ENCODE data around the gene GPATCH1. TPM values are rescaled to one million over a fixed set of nuclear protein-coding genes. Genes with fewer than 3 reads are reported as not detected.
A peak's percentile ranks its signal among the peaks of the same experiment; 100 is the strongest.
"Not testable (repeated sequence)": the region's sequence is repeated elsewhere in the genome, so short reads cannot be mapped to it uniquely, and the experiment has no call there.

GPATCH1 gene
- total RNA-seq, 1 donor from 2014 or later = 6.2 TPM

DNA sequence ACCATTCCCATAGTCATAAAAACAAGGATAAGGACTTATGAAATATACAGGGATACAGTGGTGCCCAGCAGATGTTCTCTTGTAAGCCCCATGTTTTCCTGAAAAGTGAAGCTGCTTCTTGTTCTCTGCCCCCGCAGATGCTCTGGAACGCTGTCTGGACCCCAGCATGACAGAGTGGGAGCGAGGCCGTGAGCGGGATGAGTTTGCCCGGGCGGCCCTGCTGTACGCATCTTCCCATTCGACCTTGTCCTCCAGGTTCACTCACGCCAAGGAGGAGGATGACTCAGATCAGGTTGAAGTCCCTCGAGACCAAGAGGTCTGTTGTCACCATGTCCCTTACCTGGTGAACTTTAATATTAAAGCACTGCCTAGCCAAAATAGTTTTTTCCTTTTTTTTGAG, 30.6 kb downstream of the GPATCH1 start:
- DNase-seq (ENCODE audit: low read depth) = no peak

- no peak for DNase-seq (ENCODE audit: low read depth)
Observed at GRCh38 chr19:33114312-33114711, 33.3 kb downstream of the GPATCH1 start.

- no peak for DNase-seq (ENCODE audit: low read depth)
Observed at GRCh38 chr19:33117501-33117900, 36.5 kb downstream of the GPATCH1 start.

- no peak for DNase-seq (ENCODE audit: low read depth)
Observed at GRCh38 chr19:33118643-33119042, 37.7 kb downstream of the GPATCH1 start.

DNA sequence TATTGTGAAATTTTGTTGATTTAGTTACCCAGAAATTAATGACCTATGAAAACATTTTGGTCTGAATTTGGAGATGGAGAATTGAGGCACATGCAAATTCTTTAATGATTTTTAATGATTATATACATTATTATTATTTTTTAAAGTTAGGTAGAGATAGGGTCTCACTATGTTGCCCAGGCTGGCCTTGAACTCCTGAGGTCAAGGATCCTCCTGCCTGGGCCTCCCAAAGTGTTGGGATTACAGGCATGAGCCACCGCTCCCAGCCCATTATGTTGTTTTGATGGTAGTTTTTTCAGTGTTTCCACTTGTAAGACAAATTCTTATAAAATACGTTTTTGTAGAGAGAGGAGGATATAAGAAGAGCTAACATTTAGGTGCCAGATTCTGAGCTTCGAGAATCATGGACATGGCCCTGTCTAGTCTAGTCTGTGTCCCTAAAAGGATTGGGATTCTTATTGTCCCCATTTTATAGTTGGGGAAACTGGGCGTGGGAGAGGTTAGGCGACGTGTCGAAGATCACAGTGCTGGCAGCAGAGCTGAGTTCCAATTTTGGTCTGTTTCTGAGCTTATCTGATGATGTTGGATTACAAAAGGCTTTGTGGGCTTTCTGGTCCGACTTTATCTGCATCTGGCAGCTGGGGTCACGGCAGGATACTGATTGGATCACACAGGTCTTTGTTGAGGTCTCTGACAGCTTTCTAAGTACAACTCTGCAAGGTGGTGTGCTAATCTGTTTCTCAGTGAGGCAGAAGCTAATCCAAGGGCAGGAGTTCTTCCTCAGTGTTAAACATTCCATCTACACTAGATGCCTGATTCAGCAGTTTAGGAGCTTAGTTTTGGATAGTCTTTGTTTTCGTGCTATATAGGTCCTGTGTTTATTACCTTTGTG, 43.5 kb downstream of the GPATCH1 start:
- DNase-seq (ENCODE audit: low read depth) = no peak

- peak; percentile 59 for DNase-seq (ENCODE audit: low read depth)
Observed at GRCh38 chr19:33125929-33126388, 45.0 kb downstream of the GPATCH1 start.

- not testable (repeated sequence) for DNase-seq (ENCODE audit: low read depth)
Observed at GRCh38 chr19:33126712-33127111, 45.7 kb downstream of the GPATCH1 start.

- no peak for DNase-seq (ENCODE audit: low read depth)
Observed at GRCh38 chr19:33129901-33130300, 48.9 kb downstream of the GPATCH1 start.

DNA sequence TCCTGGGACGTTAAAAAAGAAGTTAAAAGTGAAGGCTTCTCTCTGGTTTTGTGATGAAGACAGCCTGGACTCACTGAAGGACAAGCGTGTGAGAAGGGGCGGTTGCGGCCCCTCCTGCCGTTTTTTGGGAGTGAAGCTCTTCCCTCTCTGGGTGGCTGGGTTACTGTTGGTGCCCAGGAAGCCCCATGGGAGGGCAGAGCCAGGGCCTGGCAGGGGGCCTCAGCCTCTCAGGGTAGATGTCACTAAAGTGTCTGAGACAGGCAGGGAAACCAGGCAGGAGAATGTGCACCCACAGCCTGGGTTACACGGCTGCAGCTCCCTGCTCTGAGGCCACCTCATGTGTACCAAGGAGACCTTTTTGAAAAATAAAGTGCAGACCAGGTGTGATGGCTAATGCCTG, 49.5 kb downstream of the GPATCH1 start:
- DNase-seq (ENCODE audit: low read depth) = no peak

GRCh38 chr19:33132021-33132420, 51.0 kb downstream of the GPATCH1 start, which contains the start of gene WDR88:
Gene WDR88 (plus strand): TSS chr19:33132114. CDS start chr19:33132170, 56 bp downstream.
- DNase-seq (ENCODE audit: low read depth) = no peak

DNA sequence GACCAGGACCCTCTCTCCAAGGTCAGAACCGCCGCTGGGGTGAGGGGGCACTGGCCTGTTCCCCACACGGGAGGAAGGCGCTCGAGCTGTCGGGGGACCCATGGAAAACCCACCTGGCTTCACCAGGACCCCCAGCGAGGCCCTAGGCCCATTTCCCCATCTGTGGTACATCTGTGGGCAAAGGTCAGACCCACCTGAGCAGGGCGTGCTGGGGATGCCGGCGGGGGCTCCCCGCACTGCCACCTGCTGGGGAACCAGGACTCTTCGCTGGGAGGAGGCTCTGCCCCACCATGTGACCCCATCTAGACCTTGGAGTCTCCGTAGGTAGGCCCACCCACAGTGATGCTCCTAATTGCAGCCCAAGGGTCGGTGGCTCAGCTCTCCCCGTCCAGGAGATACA, 51.4 kb downstream of the GPATCH1 start:
- no peak for DNase-seq (ENCODE audit: low read depth)

- DNase-seq (ENCODE audit: low read depth) = no peak
Observed at GRCh38 chr19:33133438-33134031, 52.6 kb downstream of the GPATCH1 start.

- no peak for DNase-seq (ENCODE audit: low read depth)
Observed at GRCh38 chr19:33134571-33135041, 53.6 kb downstream of the GPATCH1 start.

- DNase-seq (ENCODE audit: low read depth) = no peak
Observed at GRCh38 chr19:33139165-33139564, 58.2 kb downstream of the GPATCH1 start.

GRCh38 chr19:33143897-33144405, 63.0 kb downstream of the GPATCH1 start:
- DNase-seq (ENCODE audit: low read depth) = peak; percentile 42

DNA sequence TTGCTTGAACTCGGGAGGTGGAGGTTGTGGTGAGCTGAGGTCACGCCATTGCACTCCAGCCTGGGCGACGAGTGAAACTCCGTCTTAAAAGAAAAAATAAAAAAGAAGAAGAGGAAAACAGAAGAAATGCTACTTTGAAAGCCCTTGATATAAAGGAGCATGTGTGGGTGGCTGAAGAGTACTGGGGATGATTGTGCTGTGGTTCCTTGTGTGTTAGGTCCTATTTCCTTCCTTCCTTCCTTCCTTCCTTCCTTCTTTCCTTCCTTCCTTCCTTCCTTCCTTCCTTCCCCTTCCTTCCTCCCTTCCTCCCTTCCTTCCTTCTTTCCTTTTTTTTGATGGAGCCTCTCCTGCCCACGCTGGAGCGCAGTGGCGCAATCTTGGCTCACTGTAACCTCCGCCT, 65.2 kb downstream of the GPATCH1 start:
- DNase-seq (ENCODE audit: low read depth) = no peak

GRCh38 chr19:33147538-33147937, 66.6 kb downstream of the GPATCH1 start:
- no peak for DNase-seq (ENCODE audit: low read depth)

DNA sequence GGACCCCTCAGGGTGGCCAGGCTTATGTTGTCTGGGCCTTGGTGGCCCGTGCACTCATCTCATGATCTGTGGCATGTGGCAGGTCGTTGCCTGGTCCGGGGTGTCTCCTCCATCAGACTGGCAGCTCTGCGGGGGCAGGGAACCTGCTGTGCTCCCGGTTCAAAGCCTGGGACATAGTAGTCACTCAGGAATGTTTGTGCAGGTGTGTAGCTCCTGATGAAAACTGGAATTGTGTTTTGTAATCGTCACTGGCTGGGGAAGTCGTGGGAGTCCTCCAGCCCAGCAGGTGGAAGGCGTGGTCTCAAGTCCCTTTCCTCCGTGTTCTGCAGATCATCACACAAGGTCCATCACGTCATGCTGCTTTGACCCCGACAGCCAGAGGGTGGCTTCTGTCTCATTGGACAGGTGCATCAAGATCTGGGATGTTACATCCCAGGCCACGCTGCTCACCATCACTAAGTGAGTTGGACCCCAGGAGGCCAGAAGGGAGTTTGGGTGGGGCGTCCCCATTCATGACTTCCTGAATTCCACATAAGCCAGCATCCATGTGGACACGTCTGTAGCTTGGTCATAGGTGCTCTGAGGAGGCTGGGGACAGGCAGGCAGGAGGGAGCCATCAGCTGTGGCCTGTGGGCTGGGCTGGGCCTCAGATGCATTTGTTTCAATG, 70.0 kb downstream of the GPATCH1 start:
- DNase-seq (ENCODE audit: low read depth) = no peak

DNA sequence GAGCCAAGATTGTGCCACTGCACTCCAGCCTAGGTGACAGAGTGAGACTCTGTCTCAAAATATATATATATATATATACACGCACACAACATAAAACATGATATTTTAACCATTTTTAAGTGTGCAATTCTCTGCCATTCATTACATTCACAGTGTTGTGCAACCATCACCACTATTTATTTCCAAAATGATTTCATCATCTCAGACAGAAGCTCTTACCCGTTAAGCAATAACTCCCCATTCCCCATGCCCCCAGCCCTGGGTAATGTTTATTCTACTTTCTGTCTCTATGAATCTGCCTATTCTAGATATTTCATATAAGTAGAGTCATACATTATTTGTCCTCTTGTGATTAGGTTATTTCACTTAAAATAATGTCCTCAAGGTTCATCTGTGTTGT, 71.2 kb downstream of the GPATCH1 start:
- no peak for DNase-seq (ENCODE audit: low read depth)

GRCh38 chr19:33152625-33153024, 71.6 kb downstream of the GPATCH1 start:
- DNase-seq (ENCODE audit: low read depth) = not testable (repeated sequence)

DNA sequence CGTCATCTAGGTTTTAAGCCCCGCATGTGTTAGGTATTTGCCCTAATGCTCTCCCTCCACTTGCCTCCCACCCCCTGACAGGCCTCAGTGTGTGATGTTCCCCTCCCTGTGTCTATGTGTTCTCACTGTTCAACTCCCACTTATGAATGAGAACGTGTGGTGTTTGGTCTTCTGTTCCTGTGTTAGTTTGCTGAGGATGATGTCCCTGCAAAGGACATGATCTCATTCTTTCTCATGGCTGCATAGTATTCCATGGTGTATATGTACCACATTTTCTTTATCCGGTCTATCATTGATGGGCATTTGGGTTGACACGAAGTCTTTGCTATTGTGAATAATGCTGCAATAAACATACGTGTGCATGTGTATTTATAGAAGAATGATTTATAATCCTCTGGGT, 73.3 kb downstream of the GPATCH1 start:
- DNase-seq (ENCODE audit: low read depth) = not testable (repeated sequence)

- DNase-seq (ENCODE audit: low read depth) = peak; percentile 30
Observed at GRCh38 chr19:33156334-33156733, 75.4 kb downstream of the GPATCH1 start.
